GM18858 (cell line): ENCODE results near the gene MIAT.

Source experiments
- ATAC-seq: cut with Tn5 transposase; IDR thresholded peaks from one replicate; pipeline ENCODE4 v1.9.1; 2021; ENCODE audit not compliant: unreplicated experiment

Gene MIAT

GRCh38 chr22:26665813-26666231 lies 8.4 kb downstream of the MIAT start:
- no peak for ATAC-seq

GRCh38 chr22:26667140-26667539 lies 9.8 kb downstream of the MIAT start:
- no peak for ATAC-seq

- no peak for ATAC-seq
Measured at GRCh38 chr22:26669060-26669481, 11.7 kb downstream of the MIAT start.

GRCh38 chr22:26670459-26670858 lies 13.1 kb downstream of the MIAT start:
- ATAC-seq: no peak

- ATAC-seq: no peak
Measured at GRCh38 chr22:26671317-26672059, 14.1 kb downstream of the MIAT start.

GRCh38 chr22:26672060-26672471 lies 14.7 kb downstream of the MIAT start:
- peak; percentile 7 for ATAC-seq

- ATAC-seq: peak; percentile 53
Measured at GRCh38 chr22:26672590-26673468, 15.4 kb downstream of the MIAT start.

- no peak for ATAC-seq
Measured at GRCh38 chr22:26673486-26673885, 16.1 kb downstream of the MIAT start.

GRCh38 chr22:26674211-26675190 lies 17.1 kb downstream of the MIAT start:
- no peak for ATAC-seq

GRCh38 chr22:26675687-26676268 lies 18.4 kb downstream of the MIAT start:
- ATAC-seq: no peak

GRCh38 chr22:26677217-26677616 lies 19.8 kb downstream of the MIAT start:
- ATAC-seq: no peak

- ATAC-seq: no peak
Measured at GRCh38 chr22:26679003-26679629, 21.7 kb downstream of the MIAT start.

GRCh38 chr22:26680485-26680884 lies 23.1 kb downstream of the MIAT start:
- no peak for ATAC-seq

GRCh38 chr22:26681395-26681821 lies 24.0 kb downstream of the MIAT start:
- no peak for ATAC-seq

GRCh38 chr22:26684168-26684567 lies 26.8 kb downstream of the MIAT start:
- ATAC-seq: no peak

- ATAC-seq: no peak
Measured at GRCh38 chr22:26685601-26686000, 28.2 kb downstream of the MIAT start.

- ATAC-seq: no peak
Measured at GRCh38 chr22:26687439-26687838, 30.1 kb downstream of the MIAT start.

- no peak for ATAC-seq
Measured at GRCh38 chr22:26689513-26690301, 32.3 kb downstream of the MIAT start.

- ATAC-seq: no peak
Measured at GRCh38 chr22:26690654-26691376, 33.4 kb downstream of the MIAT start.
